ENCODE measurements around the gene CYB5D1. TPM values are rescaled to one million over a fixed set of nuclear protein-coding genes. Genes with fewer than 3 reads are reported as not detected.

The CYB5D1 gene
- polyA plus RNA-seq, 4 donors, result 10.6 to 28.9 (median 24.4) TPM

DNA sequence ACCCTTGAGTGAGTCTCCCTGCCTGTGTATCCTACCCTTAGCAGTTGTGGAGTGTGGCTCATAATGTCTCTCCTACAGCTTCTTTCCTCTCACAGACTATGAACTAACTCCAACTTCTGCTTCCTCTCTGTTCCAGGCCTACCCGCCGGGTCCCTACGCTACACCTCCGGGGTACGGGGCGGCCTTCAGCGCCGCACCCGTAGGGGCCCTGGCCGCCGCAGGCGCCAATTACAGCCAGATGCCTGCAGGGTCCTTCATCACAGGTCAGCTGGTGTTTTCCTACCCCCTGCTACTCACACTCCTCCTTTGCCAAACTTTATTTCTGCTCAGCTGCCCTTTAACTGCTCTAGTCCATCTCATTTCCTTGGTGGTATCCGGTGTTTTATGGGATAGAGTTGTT, 52.9 kb downstream of the CYB5D1 start:
- DNase-seq (ENCODE audit: low read depth in 4 of 4, low spot score in 3 of 4), result no peak

- DNase-seq (ENCODE audit: low read depth in 4 of 4, low spot score in 3 of 4), result no peak
These were observed 53.3 kb downstream of the CYB5D1 start for GRCh38 chr17:7911116-7911515.

Other genes starting within 250 kb of the CYB5D1 start
- 10 to 100 TPM; 42.8 to 55.0 (median 45.2) TPM for gene FXR2, start 243.1 kb upstream of the CYB5D1 start, polyA plus RNA-seq (ENCODE audit: insufficient read length in 4 of 4)
- 100 to 1,000 TPM in 3 of 4 donors, 10 to 100 TPM in 1; 86.6 to 152 (median 114) TPM for gene SAT2, start 230.2 kb upstream of the CYB5D1 start, polyA plus RNA-seq (ENCODE audit: insufficient read length in 4 of 4)
- 1 to 10 TPM; 2.3 to 5.1 (median 4.0) TPM for gene SHBG, start 227.9 kb upstream of the CYB5D1 start, polyA plus RNA-seq (ENCODE audit: insufficient read length in 4 of 4)
- gene ATP1B2, start 207.1 kb upstream of the CYB5D1 start, polyA plus RNA-seq (ENCODE audit: insufficient read length in 4 of 4), result 10 to 100 TPM; 18.3 to 27.3 (median 20.5) TPM
- gene TP53, start 170.5 kb upstream of the CYB5D1 start, polyA plus RNA-seq (ENCODE audit: insufficient read length in 4 of 4), result 10 to 100 TPM; 45.1 to 75.9 (median 70.2) TPM
- 10 to 100 TPM in 3 of 4 donors, 1 to 10 TPM in 1; 9.0 to 17.0 (median 12.8) TPM for gene WRAP53, start 169.5 kb upstream of the CYB5D1 start, polyA plus RNA-seq (ENCODE audit: insufficient read length in 4 of 4)
- gene EFNB3, start 152.8 kb upstream of the CYB5D1 start, polyA plus RNA-seq (ENCODE audit: insufficient read length in 4 of 4), result 10 to 100 TPM; 19.8 to 32.6 (median 23.4) TPM
- gene DNAH2, start 140.3 kb upstream of the CYB5D1 start, polyA plus RNA-seq (ENCODE audit: insufficient read length in 4 of 4), result under 1 TPM; 0.29 to 0.49 (median 0.38) TPM
- gene KDM6B, start 23.8 kb upstream of the CYB5D1 start, polyA plus RNA-seq (ENCODE audit: insufficient read length in 4 of 4), result 10 to 100 TPM; 18.4 to 30.7 (median 23.3) TPM
- gene TMEM88, start 2.9 kb upstream of the CYB5D1 start, polyA plus RNA-seq (ENCODE audit: insufficient read length in 4 of 4), result 10 to 100 TPM; 13.4 to 26.9 (median 24.7) TPM
- gene NAA38, start 444 bp upstream of the CYB5D1 start, polyA plus RNA-seq (ENCODE audit: insufficient read length in 4 of 4), result 100 to 1,000 TPM in 1 of 4 donors, 10 to 100 TPM in 3; 60.5 to 133 (median 65.9) TPM
- gene CHD3, start 30.8 kb downstream of the CYB5D1 start, polyA plus RNA-seq (ENCODE audit: insufficient read length in 4 of 4), result 100 to 1,000 TPM; 146 to 213 (median 186) TPM
- gene RNF227, start 58.3 kb downstream of the CYB5D1 start, polyA plus RNA-seq (ENCODE audit: insufficient read length in 4 of 4), result 1 to 10 TPM; 3.9 to 6.4 (median 4.9) TPM
- gene KCNAB3, start 71.9 kb downstream of the CYB5D1 start, polyA plus RNA-seq (ENCODE audit: insufficient read length in 4 of 4), result 10 to 100 TPM in 3 of 4 donors, 1 to 10 TPM in 1; 9.6 to 28.0 (median 15.3) TPM
- gene TRAPPC1, start 73.9 kb downstream of the CYB5D1 start, polyA plus RNA-seq (ENCODE audit: insufficient read length in 4 of 4), result 100 to 1,000 TPM in 3 of 4 donors, 10 to 100 TPM in 1; 90.8 to 137 (median 132) TPM
- 10 to 100 TPM; 44.2 to 67.3 (median 54.4) TPM for gene CNTROB, start 74.2 kb downstream of the CYB5D1 start, polyA plus RNA-seq (ENCODE audit: insufficient read length in 4 of 4)
- under 1 TPM in 3 of 4 donors, not detected in 1; 0.10 to 0.34 (median 0.18) TPM for gene GUCY2D, start 144.6 kb downstream of the CYB5D1 start, polyA plus RNA-seq (ENCODE audit: insufficient read length in 4 of 4)
- 1 to 10 TPM in 1 of 4 donors, under 1 TPM in 2, not detected in 1; 0.72 to 1.8 (median 0.95) TPM for gene ALOX15B, start 181.1 kb downstream of the CYB5D1 start, polyA plus RNA-seq (ENCODE audit: insufficient read length in 4 of 4)
- 1 to 10 TPM in 1 of 4 donors, under 1 TPM in 2, not detected in 1; 0.54 to 1.1 (median 0.72) TPM for gene ALOX12B, start 229.7 kb downstream of the CYB5D1 start, polyA plus RNA-seq (ENCODE audit: insufficient read length in 4 of 4)